GM23338 (cell line): ENCODE data around the gene TGFBRAP1. TPM values are rescaled to one million over a fixed set of nuclear protein-coding genes. Genes with fewer than 3 reads are reported as not detected.
A peak's percentile ranks its signal among the peaks of the same experiment; 100 is the strongest.

Source experiments
- ATAC-seq: fragments of 200-7000 bp; cut with Tn5 transposase; 3 replicates; pipeline ENCODE4 v1.9.1; 2020
- DNase-seq: peaks from one replicate; pipeline ENCODE4 v3.0.0-alpha.2; 2015; ENCODE audit warnings: low spot score
- H2AFZ ChIP-seq: fragments of 200-600 bp; sonication (generic); 2 replicates; pipeline ENCODE4 v1.8.0; 2016; ENCODE audit warnings: antibody characterized with exemption, mild to moderate bottlenecking, moderate library complexity
- H3F3A ChIP-seq: fragments of 200-600 bp; sonication (generic); replicated peaks from 2 replicates; pipeline ENCODE4 v1.8.0; 2017; ENCODE audit warnings: antibody characterized with exemption, mixed run types, low read depth
- H3K27ac ChIP-seq: fragments of 200-600 bp; sonication (generic); 2 replicates; pipeline ENCODE4 v1.6.1; 2016; ENCODE audit warnings: low read depth
- H3K27me3 ChIP-seq: fragments of 200-600 bp; sonication (generic); 2 replicates; pipeline ENCODE4 v1.8.0; 2016; ENCODE audit warnings: mild to moderate bottlenecking, mixed run types, moderate library complexity; ENCODE audit not compliant: insufficient read depth
- H3K36me3 ChIP-seq: fragments of 200-600 bp; sonication (generic); 2 replicates; pipeline ENCODE4 v1.8.0; 2016; ENCODE audit warnings: mild to moderate bottlenecking; ENCODE audit not compliant: insufficient read depth
- H3K4me1 ChIP-seq: fragments of 200-600 bp; sonication (generic); 2 replicates; pipeline ENCODE4 v1.8.0; 2016; ENCODE audit warnings: mild to moderate bottlenecking, moderate library complexity; ENCODE audit not compliant: insufficient read depth
- H3K4me2 ChIP-seq: fragments of 200-600 bp; sonication (generic); 2 replicates; pipeline ENCODE4 v1.7.1; 2017; ENCODE audit warnings: mixed run types
- H3K4me3 ChIP-seq: fragments of 200-600 bp; sonication (generic); 2 replicates; pipeline ENCODE4 v1.6.1; 2016; ENCODE audit warnings: mixed run types
- H3K79me2 ChIP-seq: fragments of 200-600 bp; sonication (generic); replicated peaks from 2 replicates; pipeline ENCODE4 v1.8.0; 2017; ENCODE audit warnings: mild to moderate bottlenecking; ENCODE audit not compliant: insufficient read depth
- H3K9me2 ChIP-seq: fragments of 200-600 bp; sonication (generic); 2 replicates; pipeline ENCODE4 v1.8.0; 2017; ENCODE audit not compliant: insufficient read depth
- H4K20me1 ChIP-seq: fragments of 200-600 bp; sonication (generic); replicated peaks from 2 replicates; pipeline ENCODE4 v1.8.0; 2017; ENCODE audit warnings: mild to moderate bottlenecking; ENCODE audit not compliant: insufficient read depth
- H3K27ac Mint-ChIP-seq: 2 replicates; pipeline ENCODE4 v1.8.0; 2020; ENCODE audit warnings: inconsistent platforms, mild to moderate bottlenecking, moderate library complexity, mixed read lengths
- H3K27me3 Mint-ChIP-seq: 3 replicates; pipeline ENCODE4 v1.8.0; 2022; ENCODE audit warnings: low read depth, mild to moderate bottlenecking, moderate library complexity, mixed read lengths, inconsistent platforms; ENCODE audit not compliant: insufficient read depth, poor library complexity
- H3K36me3 Mint-ChIP-seq: 3 replicates; pipeline ENCODE4 v1.8.0; 2021; ENCODE audit warnings: low read depth, mild to moderate bottlenecking, inconsistent platforms, moderate library complexity, mixed read lengths
- H3K4me1 Mint-ChIP-seq: 3 replicates; pipeline ENCODE4 v1.8.0; 2020; ENCODE audit warnings: mild to moderate bottlenecking, inconsistent platforms, mixed read lengths
- H3K4me3 Mint-ChIP-seq: 3 replicates; pipeline ENCODE4 v1.8.0; 2021; ENCODE audit warnings: moderate library complexity, mild to moderate bottlenecking, inconsistent platforms, mixed read lengths
- H3K9me3 Mint-ChIP-seq: 3 replicates; pipeline ENCODE4 v1.8.0; 2020; ENCODE audit warnings: moderate library complexity, mild to moderate bottlenecking, inconsistent platforms, mixed read lengths
- CREB1 ChIP-seq: fragments of 250-450 bp; sonication (Bioruptor Pico); IDR thresholded peaks from 2 replicates; pipeline ENCODE4 v1.5.0; 2020; ENCODE audit warnings: low read depth, mild to moderate bottlenecking, moderate library complexity
- EZH2 ChIP-seq: fragments of 200-600 bp; sonication (generic); IDR thresholded peaks from one replicate; pipeline ENCODE4 v1.8.0; 2017; ENCODE audit warnings: antibody characterized with exemption, mild to moderate bottlenecking, low read depth; ENCODE audit not compliant: unreplicated experiment
- EZH2phosphoT487 ChIP-seq: fragments of 200-600 bp; sonication (generic); IDR thresholded peaks from one replicate; pipeline ENCODE4 v1.8.1; 2018; ENCODE audit warnings: antibody characterized with exemption; ENCODE audit not compliant: unreplicated experiment
- JUNB ChIP-seq: IDR thresholded peaks from one replicate; pipeline ENCODE4 v1.6.1; 2016; ENCODE audit warnings: antibody characterized with exemption; ENCODE audit not compliant: unreplicated experiment
- NANOG ChIP-seq: IDR thresholded peaks from 2 replicates; pipeline ENCODE4 v1.6.1; 2016; ENCODE audit warnings: antibody characterized with exemption, borderline replicate concordance
- POLR2AphosphoS5 ChIP-seq: IDR thresholded peaks from 2 replicates; pipeline ENCODE4 v1.6.1; 2016; ENCODE audit warnings: antibody characterized with exemption, low read depth
- STAT1 ChIP-seq: IDR thresholded peaks from one replicate; pipeline ENCODE4 v1.6.1; 2016; ENCODE audit warnings: antibody characterized with exemption; ENCODE audit not compliant: unreplicated experiment
- ZNF114 ChIP-seq: fragments of 250-450 bp; sonication (Bioruptor Pico); IDR thresholded peaks from 2 replicates; pipeline ENCODE4 v1.5.0; 2020; ENCODE audit warnings: mild to moderate bottlenecking, moderate library complexity
- ZNF331 ChIP-seq: fragments of 250-450 bp; sonication (Bioruptor Pico); IDR thresholded peaks from 2 replicates; pipeline ENCODE4 v1.5.0; 2020; ENCODE audit warnings: low read depth, mild to moderate bottlenecking, moderate library complexity
- polyA plus RNA-seq: library from polyadenylated mRNA; unstranded; fragments of >200 nt; fragmentation: Nextera tagmentation; extraction: Ambion mirVana; gene quantifications from 2 replicates; pipeline ENCODE4 v1.2.1, GENCODE V29; 2016
- total RNA-seq: library from RNA; depleted of rRNA; stranded (reverse); fragments of >200 nt; shearing (Covaris generic); gene quantifications from 2 replicates; pipeline ENCODE4 v1.2.3, GENCODE V29; 2014
- TF ChIP-seq, protein P1 (sequence below): IDR thresholded peaks from 2 replicates; pipeline ENCODE4 v1.6.1; 2016; ENCODE audit warnings: antibody characterized with exemption
- TF ChIP-seq, protein P2 (sequence below): fragments of 250-450 bp; sonication (Bioruptor Pico); IDR thresholded peaks from 2 replicates; pipeline ENCODE4 v1.5.0; 2020; ENCODE audit warnings: mild to moderate bottlenecking, moderate library complexity
- TF ChIP-seq, protein P3 (sequence below): IDR thresholded peaks from one replicate; pipeline ENCODE4 v1.6.1; 2018; ENCODE audit warnings: antibody characterized with exemption; ENCODE audit not compliant: unreplicated experiment
- TF ChIP-seq, protein P4 (sequence below), 2 experiments: fragments of 200-600 bp in 1 of 2; sonication (generic) in 1 of 2; conservative IDR thresholded peaks; 2 replicates each; pipeline versions ENCODE4 v1.5.1 to v1.6.1; 2016 to 2017; ENCODE audit warnings: antibody characterized with exemption in 2 of 2, low read depth in 2 of 2, mild to moderate bottlenecking in 2 of 2, moderate library complexity in 1 of 2

Gene TGFBRAP1
- total and polyA plus RNA-seq, 2 experiments from 2014 or later: 6.3 to 23.5 TPM

DNA sequence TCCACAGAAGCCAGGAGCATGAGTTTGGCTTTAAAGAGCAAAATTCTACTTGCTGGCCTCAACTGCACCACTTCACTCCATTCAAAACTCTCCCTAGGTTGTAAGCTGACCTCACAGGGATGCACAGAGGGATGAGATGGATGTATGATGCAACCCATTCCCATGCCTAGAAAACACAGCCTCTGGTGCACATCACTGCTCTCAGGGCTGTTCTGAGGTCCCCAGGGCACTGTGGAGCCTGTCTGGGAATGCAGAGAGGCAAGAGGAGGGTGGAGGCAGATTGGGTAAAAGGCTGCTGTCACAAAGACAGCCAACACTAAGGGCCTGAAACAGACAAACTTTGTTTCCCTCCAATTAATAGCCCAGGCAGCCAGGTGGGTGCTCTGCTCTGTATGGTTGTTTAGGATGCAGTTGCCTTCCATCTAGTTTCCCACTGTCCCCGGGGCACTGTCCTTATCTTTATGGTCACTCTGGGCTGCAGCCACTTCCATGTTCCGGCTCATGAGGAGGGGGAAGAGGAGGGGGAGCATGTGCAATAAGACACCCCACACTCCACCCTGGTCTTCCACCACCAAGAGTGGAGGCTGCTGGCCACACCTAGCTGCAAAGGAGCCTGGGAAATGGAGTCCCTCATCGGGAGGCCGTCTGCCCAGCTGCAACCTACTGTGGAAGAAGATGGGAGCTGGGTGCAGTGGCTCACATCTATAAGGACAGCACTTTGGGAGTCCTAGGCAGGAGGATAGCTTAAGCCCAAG lies 81.0 kb downstream of the TGFBRAP1 start:
- H3K36me3 Mint-ChIP-seq: peaks cover 9% of the 10 kb centered on the region; the same call in 2 of the 3 replicates
- Histone ChIP-seq H3K4me3 (no peak overlapping the region), H3K27ac (no peak overlapping the region), H2AFZ (peak overlapping the region; percentile 52; the same call in 1 of the 2 replicates), H3K27me3 (no peaks in the 10 kb centered on the region), H4K20me1 (no peaks in the 10 kb centered on the region), H3F3A (no peaks in the 10 kb centered on the region), H3K4me1 (no peaks in the 10 kb centered on the region), H3K79me2 (no peaks in the 10 kb centered on the region), H3K36me3 (no peaks in the 10 kb centered on the region), H3K9me2 (no peaks in the 10 kb centered on the region; the same call in 1 of the 2 replicates), H3K4me2 (no peak overlapping the region)
- H3K4me1 Mint-ChIP-seq: peaks cover 4% of the 10 kb centered on the region
- TF ChIP-seq ZNF331: no peak
- no peak for TF ChIP-seq POLR2AphosphoS5
- TF ChIP-seq, protein P1, sequence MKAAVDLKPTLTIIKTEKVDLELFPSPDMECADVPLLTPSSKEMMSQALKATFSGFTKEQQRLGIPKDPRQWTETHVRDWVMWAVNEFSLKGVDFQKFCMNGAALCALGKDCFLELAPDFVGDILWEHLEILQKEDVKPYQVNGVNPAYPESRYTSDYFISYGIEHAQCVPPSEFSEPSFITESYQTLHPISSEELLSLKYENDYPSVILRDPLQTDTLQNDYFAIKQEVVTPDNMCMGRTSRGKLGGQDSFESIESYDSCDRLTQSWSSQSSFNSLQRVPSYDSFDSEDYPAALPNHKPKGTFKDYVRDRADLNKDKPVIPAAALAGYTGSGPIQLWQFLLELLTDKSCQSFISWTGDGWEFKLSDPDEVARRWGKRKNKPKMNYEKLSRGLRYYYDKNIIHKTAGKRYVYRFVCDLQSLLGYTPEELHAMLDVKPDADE: no peak
- TF ChIP-seq, protein P2, sequence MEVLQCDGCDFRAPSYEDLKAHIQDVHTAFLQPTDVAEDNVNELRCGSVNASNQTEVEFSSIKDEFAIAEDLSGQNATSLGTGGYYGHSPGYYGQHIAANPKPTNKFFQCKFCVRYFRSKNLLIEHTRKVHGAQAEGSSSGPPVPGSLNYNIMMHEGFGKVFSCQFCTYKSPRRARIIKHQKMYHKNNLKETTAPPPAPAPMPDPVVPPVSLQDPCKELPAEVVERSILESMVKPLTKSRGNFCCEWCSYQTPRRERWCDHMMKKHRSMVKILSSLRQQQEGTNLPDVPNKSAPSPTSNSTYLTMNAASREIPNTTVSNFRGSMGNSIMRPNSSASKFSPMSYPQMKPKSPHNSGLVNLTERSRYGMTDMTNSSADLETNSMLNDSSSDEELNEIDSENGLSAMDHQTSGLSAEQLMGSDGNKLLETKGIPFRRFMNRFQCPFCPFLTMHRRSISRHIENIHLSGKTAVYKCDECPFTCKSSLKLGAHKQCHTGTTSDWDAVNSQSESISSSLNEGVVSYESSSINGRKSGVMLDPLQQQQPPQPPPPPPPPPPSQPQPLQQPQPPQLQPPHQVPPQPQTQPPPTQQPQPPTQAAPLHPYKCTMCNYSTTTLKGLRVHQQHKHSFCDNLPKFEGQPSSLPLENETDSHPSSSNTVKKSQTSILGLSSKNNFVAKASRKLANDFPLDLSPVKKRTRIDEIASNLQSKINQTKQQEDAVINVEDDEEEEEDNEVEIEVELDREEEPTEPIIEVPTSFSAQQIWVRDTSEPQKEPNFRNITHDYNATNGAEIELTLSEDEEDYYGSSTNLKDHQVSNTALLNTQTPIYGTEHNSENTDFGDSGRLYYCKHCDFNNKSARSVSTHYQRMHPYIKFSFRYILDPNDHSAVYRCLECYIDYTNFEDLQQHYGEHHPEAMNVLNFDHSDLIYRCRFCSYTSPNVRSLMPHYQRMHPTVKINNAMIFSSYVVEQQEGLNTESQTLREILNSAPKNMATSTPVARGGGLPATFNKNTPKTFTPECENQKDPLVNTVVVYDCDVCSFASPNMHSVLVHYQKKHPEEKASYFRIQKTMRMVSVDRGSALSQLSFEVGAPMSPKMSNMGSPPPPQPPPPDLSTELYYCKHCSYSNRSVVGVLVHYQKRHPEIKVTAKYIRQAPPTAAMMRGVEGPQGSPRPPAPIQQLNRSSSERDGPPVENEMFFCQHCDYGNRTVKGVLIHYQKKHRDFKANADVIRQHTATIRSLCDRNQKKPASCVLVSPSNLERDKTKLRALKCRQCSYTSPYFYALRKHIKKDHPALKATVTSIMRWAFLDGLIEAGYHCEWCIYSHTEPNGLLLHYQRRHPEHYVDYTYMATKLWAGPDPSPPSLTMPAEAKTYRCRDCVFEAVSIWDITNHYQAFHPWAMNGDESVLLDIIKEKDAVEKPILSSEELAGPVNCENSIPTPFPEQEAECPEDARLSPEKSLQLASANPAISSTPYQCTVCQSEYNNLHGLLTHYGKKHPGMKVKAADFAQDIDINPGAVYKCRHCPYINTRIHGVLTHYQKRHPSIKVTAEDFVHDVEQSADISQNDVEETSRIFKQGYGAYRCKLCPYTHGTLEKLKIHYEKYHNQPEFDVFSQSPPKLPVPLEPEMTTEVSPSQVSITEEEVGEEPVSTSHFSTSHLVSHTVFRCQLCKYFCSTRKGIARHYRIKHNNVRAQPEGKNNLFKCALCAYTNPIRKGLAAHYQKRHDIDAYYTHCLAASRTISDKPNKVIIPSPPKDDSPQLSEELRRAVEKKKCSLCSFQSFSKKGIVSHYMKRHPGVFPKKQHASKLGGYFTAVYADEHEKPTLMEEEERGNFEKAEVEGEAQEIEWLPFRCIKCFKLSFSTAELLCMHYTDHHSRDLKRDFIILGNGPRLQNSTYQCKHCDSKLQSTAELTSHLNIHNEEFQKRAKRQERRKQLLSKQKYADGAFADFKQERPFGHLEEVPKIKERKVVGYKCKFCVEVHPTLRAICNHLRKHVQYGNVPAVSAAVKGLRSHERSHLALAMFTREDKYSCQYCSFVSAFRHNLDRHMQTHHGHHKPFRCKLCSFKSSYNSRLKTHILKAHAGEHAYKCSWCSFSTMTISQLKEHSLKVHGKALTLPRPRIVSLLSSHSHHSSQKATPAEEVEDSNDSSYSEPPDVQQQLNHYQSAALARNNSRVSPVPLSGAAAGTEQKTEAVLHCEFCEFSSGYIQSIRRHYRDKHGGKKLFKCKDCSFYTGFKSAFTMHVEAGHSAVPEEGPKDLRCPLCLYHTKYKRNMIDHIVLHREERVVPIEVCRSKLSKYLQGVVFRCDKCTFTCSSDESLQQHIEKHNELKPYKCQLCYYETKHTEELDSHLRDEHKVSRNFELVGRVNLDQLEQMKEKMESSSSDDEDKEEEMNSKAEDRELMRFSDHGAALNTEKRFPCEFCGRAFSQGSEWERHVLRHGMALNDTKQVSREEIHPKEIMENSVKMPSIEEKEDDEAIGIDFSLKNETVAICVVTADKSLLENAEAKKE: no peak
- TF ChIP-seq, protein P3, sequence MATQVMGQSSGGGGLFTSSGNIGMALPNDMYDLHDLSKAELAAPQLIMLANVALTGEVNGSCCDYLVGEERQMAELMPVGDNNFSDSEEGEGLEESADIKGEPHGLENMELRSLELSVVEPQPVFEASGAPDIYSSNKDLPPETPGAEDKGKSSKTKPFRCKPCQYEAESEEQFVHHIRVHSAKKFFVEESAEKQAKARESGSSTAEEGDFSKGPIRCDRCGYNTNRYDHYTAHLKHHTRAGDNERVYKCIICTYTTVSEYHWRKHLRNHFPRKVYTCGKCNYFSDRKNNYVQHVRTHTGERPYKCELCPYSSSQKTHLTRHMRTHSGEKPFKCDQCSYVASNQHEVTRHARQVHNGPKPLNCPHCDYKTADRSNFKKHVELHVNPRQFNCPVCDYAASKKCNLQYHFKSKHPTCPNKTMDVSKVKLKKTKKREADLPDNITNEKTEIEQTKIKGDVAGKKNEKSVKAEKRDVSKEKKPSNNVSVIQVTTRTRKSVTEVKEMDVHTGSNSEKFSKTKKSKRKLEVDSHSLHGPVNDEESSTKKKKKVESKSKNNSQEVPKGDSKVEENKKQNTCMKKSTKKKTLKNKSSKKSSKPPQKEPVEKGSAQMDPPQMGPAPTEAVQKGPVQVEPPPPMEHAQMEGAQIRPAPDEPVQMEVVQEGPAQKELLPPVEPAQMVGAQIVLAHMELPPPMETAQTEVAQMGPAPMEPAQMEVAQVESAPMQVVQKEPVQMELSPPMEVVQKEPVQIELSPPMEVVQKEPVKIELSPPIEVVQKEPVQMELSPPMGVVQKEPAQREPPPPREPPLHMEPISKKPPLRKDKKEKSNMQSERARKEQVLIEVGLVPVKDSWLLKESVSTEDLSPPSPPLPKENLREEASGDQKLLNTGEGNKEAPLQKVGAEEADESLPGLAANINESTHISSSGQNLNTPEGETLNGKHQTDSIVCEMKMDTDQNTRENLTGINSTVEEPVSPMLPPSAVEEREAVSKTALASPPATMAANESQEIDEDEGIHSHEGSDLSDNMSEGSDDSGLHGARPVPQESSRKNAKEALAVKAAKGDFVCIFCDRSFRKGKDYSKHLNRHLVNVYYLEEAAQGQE: no peak
- no peak for TF ChIP-seq EZH2phosphoT487
- TF ChIP-seq EZH2: no peak
- TF ChIP-seq, protein P4, sequence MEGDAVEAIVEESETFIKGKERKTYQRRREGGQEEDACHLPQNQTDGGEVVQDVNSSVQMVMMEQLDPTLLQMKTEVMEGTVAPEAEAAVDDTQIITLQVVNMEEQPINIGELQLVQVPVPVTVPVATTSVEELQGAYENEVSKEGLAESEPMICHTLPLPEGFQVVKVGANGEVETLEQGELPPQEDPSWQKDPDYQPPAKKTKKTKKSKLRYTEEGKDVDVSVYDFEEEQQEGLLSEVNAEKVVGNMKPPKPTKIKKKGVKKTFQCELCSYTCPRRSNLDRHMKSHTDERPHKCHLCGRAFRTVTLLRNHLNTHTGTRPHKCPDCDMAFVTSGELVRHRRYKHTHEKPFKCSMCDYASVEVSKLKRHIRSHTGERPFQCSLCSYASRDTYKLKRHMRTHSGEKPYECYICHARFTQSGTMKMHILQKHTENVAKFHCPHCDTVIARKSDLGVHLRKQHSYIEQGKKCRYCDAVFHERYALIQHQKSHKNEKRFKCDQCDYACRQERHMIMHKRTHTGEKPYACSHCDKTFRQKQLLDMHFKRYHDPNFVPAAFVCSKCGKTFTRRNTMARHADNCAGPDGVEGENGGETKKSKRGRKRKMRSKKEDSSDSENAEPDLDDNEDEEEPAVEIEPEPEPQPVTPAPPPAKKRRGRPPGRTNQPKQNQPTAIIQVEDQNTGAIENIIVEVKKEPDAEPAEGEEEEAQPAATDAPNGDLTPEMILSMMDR (conservative IDR thresholded peaks at IDR 0.05; ENCODE audit: low read depth in 2 of 2): no peak
- no peak for TF ChIP-seq STAT1
- TF ChIP-seq CREB1 (CRISPR knock-in tag): no peak
- no peak for TF ChIP-seq NANOG
- no peak for TF ChIP-seq ZNF114 (CRISPR knock-in tag)
- no peak for TF ChIP-seq JUNB
- peaks cover 15% of the 10 kb centered on the region for H3K9me3 Mint-ChIP-seq
- ATAC-seq: peak; percentile 69
- peaks cover 6% of the 10 kb centered on the region for H3K27me3 Mint-ChIP-seq
- no peak overlapping the region for H3K4me3 Mint-ChIP-seq
- no peak overlapping the region for H3K27ac Mint-ChIP-seq
- DNase-seq: no peak
